BE2C (cell line): Measurements from ENCODE around the gene COL1A1.

Source experiments
- DNase-seq: peaks from one replicate; pipeline ENCODE4 v3.0.0-alpha.2; 2020
- H3K27me3 ChIP-seq: fragments of 250-450 bp; sonication (Bioruptor Pico); 2 replicates; pipeline ENCODE4 v1.5.1; 2020; ENCODE audit warnings: mild to moderate bottlenecking
- H3K36me3 ChIP-seq: fragments of 250-450 bp; sonication (Bioruptor Pico); 2 replicates; pipeline ENCODE4 v1.5.1; 2020; ENCODE audit warnings: mild to moderate bottlenecking
- H3K4me1 ChIP-seq: fragments of 250-450 bp; sonication (Bioruptor Pico); 2 replicates; pipeline ENCODE4 v1.5.1; 2020
- H3K4me3 ChIP-seq: 2 replicates; pipeline ENCODE4 v1.5.1; 2011; ENCODE audit warnings: low read depth, low read length
- H3K9me3 ChIP-seq: fragments of 250-450 bp; sonication (Bioruptor Pico); 2 replicates; pipeline ENCODE4 v1.5.1; 2020
- TF ChIP-seq, protein P1 (sequence below): IDR thresholded peaks from 2 replicates; pipeline ENCODE4 v1.5.1; 2012; ENCODE audit warnings: mild to moderate bottlenecking, low read depth, low read length

The COL1A1 gene

DNA sequence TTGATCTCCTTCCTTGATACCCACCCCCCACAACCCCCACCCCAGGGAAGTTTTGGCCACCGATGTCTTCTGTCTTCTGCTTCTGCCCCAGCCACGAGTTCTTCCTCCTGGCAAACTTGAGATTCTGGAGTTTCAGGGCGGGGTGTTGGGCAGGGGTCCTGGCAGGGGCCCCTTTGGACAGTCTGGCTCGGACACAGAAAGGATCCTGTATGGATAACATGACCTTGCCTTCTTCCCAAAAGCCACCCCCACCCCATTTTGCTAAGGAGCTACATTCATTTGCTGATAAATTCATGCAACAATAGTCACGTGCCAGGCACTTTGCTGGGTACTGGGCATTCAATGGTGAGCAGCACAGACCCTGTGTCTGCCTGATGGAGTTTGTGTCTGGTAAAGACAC lies 5.9 kb upstream of the COL1A1 start:
- TF ChIP-seq, protein P1, sequence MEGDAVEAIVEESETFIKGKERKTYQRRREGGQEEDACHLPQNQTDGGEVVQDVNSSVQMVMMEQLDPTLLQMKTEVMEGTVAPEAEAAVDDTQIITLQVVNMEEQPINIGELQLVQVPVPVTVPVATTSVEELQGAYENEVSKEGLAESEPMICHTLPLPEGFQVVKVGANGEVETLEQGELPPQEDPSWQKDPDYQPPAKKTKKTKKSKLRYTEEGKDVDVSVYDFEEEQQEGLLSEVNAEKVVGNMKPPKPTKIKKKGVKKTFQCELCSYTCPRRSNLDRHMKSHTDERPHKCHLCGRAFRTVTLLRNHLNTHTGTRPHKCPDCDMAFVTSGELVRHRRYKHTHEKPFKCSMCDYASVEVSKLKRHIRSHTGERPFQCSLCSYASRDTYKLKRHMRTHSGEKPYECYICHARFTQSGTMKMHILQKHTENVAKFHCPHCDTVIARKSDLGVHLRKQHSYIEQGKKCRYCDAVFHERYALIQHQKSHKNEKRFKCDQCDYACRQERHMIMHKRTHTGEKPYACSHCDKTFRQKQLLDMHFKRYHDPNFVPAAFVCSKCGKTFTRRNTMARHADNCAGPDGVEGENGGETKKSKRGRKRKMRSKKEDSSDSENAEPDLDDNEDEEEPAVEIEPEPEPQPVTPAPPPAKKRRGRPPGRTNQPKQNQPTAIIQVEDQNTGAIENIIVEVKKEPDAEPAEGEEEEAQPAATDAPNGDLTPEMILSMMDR, result no peak
- Histone ChIP-seq H3K27me3 (no peaks in the 10 kb centered on the region), H3K36me3 (no peaks in the 10 kb centered on the region), H3K9me3 (no peaks in the 10 kb centered on the region), H3K4me1 (peaks cover 38% of the 10 kb centered on the region), H3K4me3 (peak overlapping the region; percentile 31; the same call in 1 of the 2 replicates)
- no peak for DNase-seq

DNA sequence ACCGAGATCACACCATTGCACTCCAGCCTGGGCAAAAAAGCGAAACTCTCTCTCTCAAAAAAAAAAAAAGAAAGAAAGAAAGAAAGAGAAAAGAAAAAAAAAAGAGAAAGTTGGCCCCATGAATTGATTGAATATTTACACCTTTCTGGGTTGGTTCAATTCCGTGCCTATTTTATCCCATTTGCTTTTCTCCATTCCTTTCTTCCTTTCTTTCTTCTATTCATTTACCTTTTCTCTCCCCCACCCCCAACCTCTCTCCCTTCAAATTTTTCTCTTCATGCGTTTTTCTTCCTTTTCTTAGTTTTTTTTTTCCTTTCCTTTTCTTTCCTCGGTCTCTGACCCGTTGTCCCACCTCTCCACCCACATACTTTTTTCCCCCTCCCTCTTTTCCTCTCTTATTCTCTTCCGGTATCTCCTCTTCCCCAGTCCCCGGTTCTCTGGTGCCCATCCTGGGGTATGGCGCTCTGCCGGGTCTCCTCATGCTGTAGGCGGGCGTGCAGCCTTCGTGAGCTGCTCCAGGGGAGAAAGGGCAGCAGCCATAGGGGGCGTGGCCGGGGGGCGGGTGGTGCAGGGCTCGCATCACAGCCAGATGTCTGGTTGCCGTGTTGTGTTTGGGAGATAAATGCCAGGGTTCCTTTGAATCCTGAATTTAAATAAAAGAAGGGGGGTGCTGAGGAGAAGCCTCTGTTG lies 5.3 kb upstream of the COL1A1 start:
- Histone ChIP-seq H3K9me3 (no peaks in the 10 kb centered on the region), H3K4me3 (peak overlapping the region; percentile 31; the same call in 1 of the 2 replicates), H3K36me3 (no peaks in the 10 kb centered on the region), H3K27me3 (no peaks in the 10 kb centered on the region; the same call in 1 of the 2 replicates), H3K4me1 (peaks cover 38% of the 10 kb centered on the region)
- peak; percentile 95 for DNase-seq
- TF ChIP-seq, protein P1, result no peak

DNA sequence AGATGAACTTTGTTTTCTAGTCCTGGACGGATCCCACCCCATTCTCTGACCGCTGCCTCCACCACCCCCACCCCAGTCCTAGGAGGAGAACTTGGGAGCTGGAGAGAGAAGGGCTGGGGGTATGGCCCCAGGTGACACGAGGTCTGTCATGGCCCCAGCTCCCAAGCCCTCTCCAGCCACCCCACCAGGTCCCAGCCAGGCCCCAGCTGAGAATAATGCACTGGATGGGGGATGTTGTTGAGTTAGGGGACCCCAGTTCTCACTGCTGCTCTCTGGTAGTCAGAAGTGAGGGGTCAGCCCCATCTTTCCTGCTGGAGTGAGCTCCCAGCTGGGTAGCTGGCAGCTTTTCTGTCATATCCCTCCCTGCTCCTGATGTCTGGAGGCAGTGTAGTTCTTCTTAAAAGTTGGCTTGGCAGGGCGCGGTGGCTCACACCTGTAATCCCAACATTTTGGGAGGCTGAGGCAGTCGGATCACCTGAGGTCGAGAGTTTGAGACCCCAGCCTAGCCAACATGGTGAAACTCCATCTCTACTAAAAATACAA lies 4.6 kb upstream of the COL1A1 start:
- H3K27me3 ChIP-seq, result peaks cover 7% of the 10 kb centered on the region
- DNase-seq, result no peak
- no peaks in the 10 kb centered on the region for H3K36me3 ChIP-seq
- TF ChIP-seq, protein P1, result no peak
- H3K4me1 ChIP-seq, result peaks cover 37% of the 10 kb centered on the region
- H3K9me3 ChIP-seq, result no peaks in the 10 kb centered on the region
- no peak overlapping the region for H3K4me3 ChIP-seq

DNA sequence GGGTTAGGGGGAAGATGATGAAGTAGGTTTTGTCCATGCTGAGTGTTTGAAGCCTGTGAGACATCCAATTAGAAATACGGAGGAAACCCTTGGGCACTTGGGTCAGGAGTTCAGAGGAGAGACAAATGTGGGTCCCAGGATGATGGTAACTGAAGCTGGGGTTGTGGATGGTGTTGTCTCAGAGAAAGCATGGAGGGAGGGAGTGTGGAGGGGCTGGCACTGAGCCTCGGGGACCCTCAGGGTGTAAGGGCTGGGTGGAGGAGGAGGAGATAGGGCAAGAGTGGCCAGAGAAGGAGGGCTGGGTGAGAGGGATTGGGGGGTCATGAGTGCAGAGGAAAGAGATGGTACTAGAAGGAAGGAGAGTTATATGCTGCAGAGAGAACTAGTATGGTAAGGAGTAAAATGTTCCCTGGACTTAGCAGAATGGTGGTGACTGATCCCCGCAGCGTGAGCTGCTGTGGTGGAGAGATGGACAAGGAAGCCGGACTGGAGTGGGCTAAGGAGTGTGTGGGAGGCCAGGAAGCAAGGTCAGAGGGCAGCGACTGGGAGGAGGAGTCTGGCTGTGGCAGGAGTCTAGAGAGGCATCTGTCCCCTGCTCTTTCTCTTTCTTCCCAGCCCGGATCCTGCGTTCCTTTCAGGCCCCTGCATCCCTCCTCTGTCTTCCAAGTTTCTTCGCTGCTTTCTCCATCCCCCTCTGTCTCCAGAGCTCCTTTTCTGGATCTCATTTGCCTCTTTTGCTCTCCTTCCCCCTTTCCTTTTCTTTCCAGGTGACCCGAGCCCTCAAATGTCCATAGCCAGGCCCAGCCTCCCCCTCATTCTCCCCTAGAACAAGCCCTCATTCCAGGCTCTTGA lies 3.9 kb upstream of the COL1A1 start:
- Histone ChIP-seq H3K27me3 (peaks cover 9% of the 10 kb centered on the region), H3K9me3 (no peaks in the 10 kb centered on the region), H3K36me3 (no peaks in the 10 kb centered on the region), H3K4me1 (peaks cover 30% of the 10 kb centered on the region), H3K4me3 (no peak overlapping the region)
- DNase-seq, result no peak
- TF ChIP-seq, protein P1, result no peak

DNA sequence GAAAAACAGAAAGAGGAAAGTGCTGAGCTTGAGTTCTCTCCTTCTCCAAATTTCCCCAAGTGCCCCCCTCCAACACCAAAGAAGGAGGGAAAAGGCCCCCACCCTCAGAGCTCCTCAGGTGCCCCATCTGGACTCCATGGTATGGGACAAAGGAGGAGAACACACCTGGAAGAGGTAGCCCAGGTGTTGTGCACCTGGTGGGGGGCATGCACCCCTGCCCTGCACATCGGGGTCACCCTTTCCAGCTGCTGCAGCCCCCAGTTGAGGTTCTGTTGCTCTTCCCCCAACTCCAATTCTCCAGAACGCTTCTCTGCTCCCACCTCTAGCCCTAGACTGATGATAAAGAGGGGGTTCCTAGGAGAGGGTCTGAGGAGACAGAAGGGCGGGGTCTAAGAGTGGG lies 3.0 kb upstream of the COL1A1 start:
- DNase-seq, result no peak
- H3K9me3 ChIP-seq, result no peaks in the 10 kb centered on the region
- H3K36me3 ChIP-seq, result no peaks in the 10 kb centered on the region
- peaks cover 26% of the 10 kb centered on the region for H3K4me1 ChIP-seq
- peaks cover 9% of the 10 kb centered on the region for H3K27me3 ChIP-seq
- TF ChIP-seq, protein P1, result no peak
- no peak overlapping the region for H3K4me3 ChIP-seq
